ENCODE results near the gene EBPL. TPM values are rescaled to one million over a fixed set of nuclear protein-coding genes. Genes with fewer than 3 reads are reported as not detected.
A peak's percentile ranks its signal among the peaks of the same experiment; 100 is the strongest.

EBPL gene
- total RNA-seq, 1 donor from 2014 or later, result 90.8 TPM

DNA sequence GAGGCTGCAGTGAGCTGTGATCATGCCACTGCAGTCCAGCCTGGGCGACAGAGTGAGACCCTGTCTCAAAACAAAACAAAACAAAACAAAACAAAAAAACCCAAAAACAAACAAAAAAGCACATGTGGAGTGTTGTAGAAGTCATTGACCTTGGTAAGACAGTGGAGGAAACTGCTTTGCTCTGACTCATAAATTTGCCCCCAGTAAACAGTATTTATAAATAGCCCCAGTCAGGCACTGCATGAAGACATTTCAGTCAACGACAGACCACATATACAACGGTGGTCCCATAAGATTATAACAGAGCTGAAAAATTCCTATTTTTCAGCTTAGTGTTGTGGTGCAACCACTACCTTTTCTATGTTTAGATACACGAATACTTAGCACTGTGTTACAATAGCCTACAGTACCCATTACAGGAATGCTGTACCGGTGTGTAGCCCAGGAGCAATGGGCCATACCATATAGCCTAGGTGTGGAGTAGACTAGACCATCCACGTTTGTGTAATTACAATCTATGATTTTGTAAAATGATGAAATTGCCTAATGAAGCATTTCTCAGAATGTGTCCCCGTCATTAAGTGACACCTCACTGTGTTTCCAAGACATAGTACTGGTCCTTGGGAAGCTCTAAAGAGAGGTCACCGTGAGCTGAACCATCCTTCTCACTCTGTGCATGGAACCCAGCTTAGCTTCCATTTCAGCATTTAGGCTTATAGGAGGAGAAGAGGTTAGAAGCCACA is 61.9 kb downstream of the EBPL start:
- H3K4me3 ChIP-seq, result peak overlapping the region in 1 of 2 donors; percentile 21
- no peak for DNase-seq (ENCODE audit: extremely low spot score in 2 of 2)
- H3K27me3 ChIP-seq, result no peaks in the 10 kb centered on the region
- no peaks in the 10 kb centered on the region for H3K9me3 ChIP-seq
- TF ChIP-seq POLR2AphosphoS5 (IDR thresholded peaks at IDR 0.05; ENCODE audit: insufficient read depth in 1 of 2, low read depth in 1 of 2) (no peak), POLR2A (IDR thresholded peaks at IDR 0.05) (no peak)
- TF ChIP-seq, protein P1, sequence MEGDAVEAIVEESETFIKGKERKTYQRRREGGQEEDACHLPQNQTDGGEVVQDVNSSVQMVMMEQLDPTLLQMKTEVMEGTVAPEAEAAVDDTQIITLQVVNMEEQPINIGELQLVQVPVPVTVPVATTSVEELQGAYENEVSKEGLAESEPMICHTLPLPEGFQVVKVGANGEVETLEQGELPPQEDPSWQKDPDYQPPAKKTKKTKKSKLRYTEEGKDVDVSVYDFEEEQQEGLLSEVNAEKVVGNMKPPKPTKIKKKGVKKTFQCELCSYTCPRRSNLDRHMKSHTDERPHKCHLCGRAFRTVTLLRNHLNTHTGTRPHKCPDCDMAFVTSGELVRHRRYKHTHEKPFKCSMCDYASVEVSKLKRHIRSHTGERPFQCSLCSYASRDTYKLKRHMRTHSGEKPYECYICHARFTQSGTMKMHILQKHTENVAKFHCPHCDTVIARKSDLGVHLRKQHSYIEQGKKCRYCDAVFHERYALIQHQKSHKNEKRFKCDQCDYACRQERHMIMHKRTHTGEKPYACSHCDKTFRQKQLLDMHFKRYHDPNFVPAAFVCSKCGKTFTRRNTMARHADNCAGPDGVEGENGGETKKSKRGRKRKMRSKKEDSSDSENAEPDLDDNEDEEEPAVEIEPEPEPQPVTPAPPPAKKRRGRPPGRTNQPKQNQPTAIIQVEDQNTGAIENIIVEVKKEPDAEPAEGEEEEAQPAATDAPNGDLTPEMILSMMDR (IDR thresholded peaks at IDR 0.05), result no peak
- H3K27ac ChIP-seq, result no peak overlapping the region
- peaks cover 9% of the 10 kb centered on the region for H3K4me1 ChIP-seq
- no peaks in the 10 kb centered on the region for H3K36me3 ChIP-seq
- intact Hi-C loops (cut with DNase I), result no loop called here

DNA sequence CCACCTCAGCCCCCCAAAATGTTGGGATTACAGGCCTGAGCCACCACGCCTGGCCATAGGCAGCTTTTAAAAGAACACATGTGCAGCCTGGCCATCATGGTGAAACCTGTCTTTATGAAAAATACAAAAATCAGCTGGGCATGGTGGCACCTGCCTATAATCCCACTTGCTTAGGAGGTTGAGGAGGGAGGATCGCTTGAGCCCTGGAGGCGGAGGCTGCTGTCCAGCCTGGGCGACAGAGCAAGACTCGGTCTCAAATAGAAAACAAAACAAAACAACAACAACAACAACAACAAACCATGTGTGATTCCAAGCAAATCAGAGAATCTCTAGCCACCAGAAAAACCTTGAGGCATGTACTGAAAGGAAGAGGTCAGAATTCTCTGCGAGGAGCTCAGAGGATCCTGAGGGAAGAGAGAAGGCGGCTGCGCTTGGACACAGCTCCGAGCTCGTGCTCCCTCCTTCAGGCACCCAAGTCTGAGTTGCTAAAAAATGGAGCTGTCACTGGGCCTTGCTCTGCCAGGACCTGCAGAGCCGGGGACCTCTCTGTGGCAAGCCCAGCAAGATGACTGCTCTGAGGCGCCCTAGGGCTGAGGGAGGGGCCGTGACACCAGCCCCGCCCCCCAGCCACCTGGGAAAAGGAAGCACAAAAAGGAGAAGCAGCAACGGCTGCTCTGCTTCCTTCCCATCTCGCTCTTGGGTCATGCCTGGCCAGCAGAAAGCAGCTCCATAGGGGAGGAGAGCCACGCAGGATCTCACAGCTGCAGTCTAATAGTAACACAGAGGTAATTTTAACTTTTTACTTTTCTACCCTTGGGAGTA is 63.2 kb downstream of the EBPL start, which contains the start of gene ARL11:
ARL11 (plus strand) TSS at position 677 of the 822 bp plus-strand sequence. CDS start 1,941 bp downstream, outside the sequence.
- TF ChIP-seq, protein P1 (IDR thresholded peaks at IDR 0.05), result no peak
- TF ChIP-seq POLR2AphosphoS5 (IDR thresholded peaks at IDR 0.05; ENCODE audit: insufficient read depth in 1 of 2, low read depth in 1 of 2), result peak in 1 of 2 donors; percentile 27
- no peak for TF ChIP-seq POLR2A (IDR thresholded peaks at IDR 0.05)
- peak within 1 kb of the TSS in 1 of 2 donors; percentile 21 for H3K4me3 ChIP-seq
- H3K36me3 ChIP-seq, result no peaks in the 10 kb centered on the region
- H3K27me3 ChIP-seq, result no peaks in the 10 kb centered on the region
- H3K4me1 ChIP-seq, result peaks cover 9% of the 10 kb centered on the region
- DNase-seq (ENCODE audit: extremely low spot score in 2 of 2), result no peak
- no peaks in the 10 kb centered on the region for H3K9me3 ChIP-seq
- intact Hi-C loops (cut with DNase I), result no loop called here
- H3K27ac ChIP-seq, result no peak within 1 kb of the TSS

DNA sequence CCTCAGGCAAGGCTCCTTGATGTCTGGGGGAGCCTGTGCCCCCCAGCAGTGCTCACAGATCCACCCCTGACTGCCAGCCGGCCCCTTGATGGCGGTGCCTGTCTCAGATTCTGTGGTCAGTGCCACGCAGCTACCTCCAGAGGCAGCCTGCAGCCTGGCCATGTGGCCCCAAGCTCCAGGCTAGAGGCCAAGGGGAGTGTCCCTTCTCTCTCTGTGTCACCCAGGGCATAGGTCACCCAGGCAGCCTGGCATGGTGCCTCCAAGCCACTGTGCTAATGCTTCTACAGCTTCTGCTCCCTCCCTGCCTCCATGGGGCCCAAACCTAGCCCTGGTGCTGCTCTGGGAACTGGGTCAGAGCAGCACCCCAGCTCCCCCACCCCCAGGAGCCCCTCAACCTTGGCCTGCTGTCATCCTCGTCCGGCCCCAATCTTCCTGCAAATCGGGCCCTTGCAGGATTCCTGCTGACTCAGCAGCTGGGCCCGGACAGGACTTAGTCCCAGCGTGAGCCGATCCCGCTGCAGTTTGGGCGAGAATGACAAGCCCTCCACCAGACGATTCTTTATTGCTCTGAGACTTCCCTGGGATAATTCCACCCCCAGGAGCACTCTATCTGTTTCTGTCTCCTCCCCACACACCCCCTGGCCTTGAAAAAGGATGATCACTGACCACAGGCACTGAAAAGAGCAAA is 65.8 kb downstream of the EBPL start:
- H3K9me3 ChIP-seq, result no peaks in the 10 kb centered on the region
- DNase-seq (ENCODE audit: extremely low spot score in 2 of 2), result no peak
- H3K4me3 ChIP-seq, result no peak overlapping the region
- intact Hi-C loops (cut with DNase I), result no loop called here
- peaks cover 9% of the 10 kb centered on the region for H3K4me1 ChIP-seq
- no peaks in the 10 kb centered on the region for H3K36me3 ChIP-seq
- H3K27ac ChIP-seq, result peak overlapping the region; percentile 62
- H3K27me3 ChIP-seq, result no peaks in the 10 kb centered on the region
- TF ChIP-seq POLR2A (IDR thresholded peaks at IDR 0.05), result no peak
- TF ChIP-seq POLR2AphosphoS5 (IDR thresholded peaks at IDR 0.05; ENCODE audit: insufficient read depth in 1 of 2, low read depth in 1 of 2), result no peak
- TF ChIP-seq, protein P1 (IDR thresholded peaks at IDR 0.05), result no peak

DNA sequence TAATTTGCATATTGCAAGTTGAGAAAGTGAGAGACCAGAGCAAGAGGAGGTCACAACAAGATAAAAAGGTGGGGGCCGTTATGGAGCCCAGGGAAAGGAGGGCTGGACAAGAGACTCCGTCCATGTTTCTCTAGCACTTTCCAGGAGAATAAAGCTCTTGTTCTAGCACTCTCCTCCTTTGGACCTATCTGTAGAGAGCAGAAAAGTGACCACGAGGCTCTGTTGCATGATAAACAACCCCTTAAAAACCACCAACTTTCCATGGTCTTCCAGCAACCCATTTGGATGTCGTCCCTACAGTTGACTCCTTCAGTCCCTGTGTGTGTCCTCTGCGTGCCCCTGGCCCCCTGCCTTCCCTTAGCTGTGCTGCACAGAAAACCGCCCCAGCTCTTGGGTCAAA is 67.1 kb downstream of the EBPL start:
- Histone ChIP-seq H3K9me3 (no peaks in the 10 kb centered on the region), H3K4me3 (no peak overlapping the region), H3K4me1 (peaks cover 9% of the 10 kb centered on the region), H3K27ac (no peak overlapping the region), H3K36me3 (no peaks in the 10 kb centered on the region), H3K27me3 (no peaks in the 10 kb centered on the region)
- DNase-seq (ENCODE audit: extremely low spot score in 2 of 2), result no peak
- TF ChIP-seq POLR2AphosphoS5 (IDR thresholded peaks at IDR 0.05; ENCODE audit: insufficient read depth in 1 of 2, low read depth in 1 of 2) (no peak), POLR2A (IDR thresholded peaks at IDR 0.05) (no peak)
- TF ChIP-seq, protein P1 (IDR thresholded peaks at IDR 0.05), result no peak
- intact Hi-C loops (cut with DNase I), result no loop called here

All from vagina (tissue), 2 donors.